Stimulated activated CD4-positive, alpha-beta T cell treated with anti-CD3 and anti-CD28 coated beads, Interleukin-15, amount 100 ng/mL, for 24 hours (primary cell): ENCODE data around the gene MRPL14.

Experiments
- DNase-seq: peaks from one replicate; pipeline ENCODE4 v3.0.0-alpha.2; 2020

MRPL14 gene

DNA sequence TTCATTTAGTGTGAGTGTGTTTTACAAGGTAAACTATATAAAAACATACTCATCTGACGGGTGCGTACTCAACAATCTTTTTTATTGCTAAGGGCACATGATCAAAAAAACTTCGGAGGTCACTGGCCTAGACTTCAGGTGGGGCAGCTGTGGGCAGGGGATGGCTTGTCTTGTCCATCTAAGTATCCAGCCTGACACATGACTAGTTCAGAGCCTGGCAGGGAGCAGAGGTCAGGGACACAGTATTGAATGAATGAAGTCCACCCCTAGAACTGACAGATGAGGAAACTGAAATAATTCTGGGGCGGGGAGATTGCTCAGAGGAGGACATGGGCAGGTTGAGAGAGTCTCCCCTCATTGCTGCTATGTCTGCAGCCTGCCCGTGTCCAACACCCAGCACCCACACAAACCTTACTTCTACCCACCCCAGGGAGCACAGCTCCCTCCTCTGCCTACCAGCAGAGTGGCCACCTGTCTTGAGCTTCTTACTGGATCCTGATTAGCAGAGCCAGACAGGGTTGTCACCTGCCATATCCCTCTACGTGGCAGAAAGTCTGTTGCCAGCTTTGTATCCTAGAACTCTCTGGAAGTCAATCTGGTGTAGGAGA, 48.9 kb downstream of the MRPL14 start:
- DNase-seq = no peak

DNA sequence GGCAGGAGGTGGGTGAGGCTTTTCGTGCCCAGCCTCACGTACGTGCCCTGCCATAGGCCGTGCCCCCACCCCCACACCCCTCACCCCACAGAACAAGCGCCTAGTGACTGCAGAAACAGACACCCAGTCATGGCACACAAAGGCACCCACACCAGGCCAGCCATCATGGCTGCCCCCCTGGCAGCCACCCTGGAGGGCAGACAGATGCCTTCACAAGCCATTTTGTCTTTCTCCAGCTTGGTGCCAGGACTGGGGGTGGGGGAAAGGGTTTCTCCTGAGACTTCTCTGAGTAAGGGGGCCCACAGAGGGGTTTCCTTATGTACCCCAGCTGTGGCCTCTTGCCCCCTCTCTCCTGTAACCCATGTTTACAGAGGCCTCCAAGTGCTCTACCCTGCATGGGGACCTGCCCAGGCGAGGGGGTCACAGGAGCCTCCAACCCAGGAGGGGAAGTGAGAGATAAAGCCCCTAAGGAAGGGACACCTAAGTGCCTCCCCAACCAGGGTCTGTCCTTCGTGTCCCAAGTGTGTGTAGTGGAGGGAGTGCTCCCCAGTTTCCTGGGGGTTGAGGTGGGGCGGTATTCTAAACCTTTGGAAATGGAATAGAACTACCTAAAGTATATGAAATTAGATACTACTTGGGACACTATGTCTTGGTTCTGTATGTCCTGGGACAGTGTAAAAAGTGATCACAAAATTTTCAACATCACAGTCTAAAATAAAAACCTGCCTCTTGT, 49.9 kb downstream of the MRPL14 start:
- DNase-seq = no peak

GRCh38 chr6:44076356-44077213, 50.7 kb downstream of the MRPL14 start:
- peak; percentile 16 for DNase-seq

DNA sequence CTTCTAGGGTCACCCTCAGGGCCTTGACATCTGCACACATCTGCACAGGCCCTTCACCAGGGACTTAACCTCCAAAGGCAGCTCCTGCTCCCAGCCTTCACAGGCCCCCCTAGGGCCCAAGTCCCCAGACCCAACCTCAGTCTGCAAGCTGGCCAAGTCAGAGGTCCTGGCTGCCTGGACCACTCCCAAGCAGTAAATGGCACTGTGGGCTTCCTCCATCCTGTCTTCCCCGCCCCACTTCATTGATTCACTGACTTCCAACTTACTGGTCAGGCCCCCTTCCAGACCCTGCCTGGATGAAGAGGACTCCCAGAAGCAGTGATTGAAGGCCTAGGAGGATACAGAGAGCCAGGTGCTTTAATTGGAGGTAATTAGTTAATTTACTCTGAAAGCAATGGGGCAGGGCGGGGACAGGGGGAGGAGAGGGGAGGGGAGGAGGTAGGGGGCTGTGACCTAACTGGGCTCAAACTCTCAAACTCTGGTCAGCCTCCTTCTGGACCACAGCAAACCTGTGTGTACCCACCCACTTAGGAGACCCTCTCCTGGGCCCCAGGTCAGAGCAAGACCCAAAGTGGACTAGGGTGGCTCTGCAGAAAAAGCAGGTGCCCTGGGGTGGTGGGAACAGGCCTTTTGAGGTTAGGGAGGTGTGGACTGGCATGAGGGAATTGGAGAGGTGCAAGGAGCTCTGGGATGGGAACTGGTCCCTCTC, 51.5 kb downstream of the MRPL14 start:
- DNase-seq = no peak

DNA sequence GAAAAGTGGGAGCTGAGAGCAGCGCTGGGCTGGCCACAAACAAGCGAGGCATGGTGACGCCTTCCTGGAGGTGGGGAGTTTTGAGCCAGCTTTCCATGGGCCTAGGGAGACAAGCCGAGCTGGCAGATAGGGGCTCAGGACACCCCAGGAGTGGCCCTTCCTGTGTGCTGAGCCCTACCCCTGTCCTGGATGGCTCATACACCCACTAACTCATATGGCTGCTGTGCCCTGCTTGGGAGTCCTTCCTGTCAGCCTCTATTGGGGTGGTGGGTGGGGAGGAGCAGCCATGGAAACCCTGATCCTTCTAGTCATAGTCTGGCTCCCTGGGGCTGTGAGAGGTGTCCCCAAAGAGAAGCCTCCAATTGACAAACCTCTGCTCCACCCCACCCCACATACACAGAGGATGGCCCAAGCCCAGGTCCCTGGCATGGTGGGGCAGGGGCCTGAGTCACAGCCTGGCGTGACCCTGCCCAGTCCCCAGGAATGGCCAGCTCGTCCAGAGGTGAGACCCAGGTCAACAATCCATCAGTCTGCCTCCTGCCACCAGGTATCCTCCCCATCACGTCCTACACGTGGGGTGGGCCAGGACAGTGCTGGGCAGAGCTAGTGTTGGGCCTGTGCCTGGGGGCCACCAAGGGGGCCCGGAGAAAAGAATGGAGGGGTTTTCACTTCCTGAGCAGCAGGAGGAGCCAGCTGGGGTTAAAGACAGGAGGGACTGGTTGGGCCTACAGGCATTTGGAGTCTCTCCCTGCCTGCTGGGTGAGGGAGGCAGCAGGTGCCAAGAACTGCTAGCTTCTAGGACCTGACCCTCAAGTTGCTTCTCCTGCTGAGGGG, 52.2 kb downstream of the MRPL14 start:
- no peak for DNase-seq

DNA sequence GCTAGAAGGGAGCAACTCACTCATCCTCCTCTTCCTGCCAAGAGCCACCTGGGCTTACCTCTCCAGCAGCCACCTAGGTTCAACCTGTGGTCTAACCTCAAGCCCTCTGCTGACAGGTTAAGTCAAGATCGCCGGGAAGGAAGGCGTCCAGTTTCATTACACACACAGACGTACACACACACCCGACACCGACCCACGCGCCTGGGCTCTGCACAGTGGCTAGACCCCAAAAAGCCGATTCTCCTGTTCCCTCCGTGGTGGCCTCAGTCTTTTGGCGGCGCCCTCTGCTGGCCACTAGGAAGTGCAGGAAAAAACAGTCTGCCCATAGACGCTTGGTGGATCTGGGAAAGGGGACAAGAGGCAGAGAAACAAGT, 52.8 kb downstream of the MRPL14 start:
- peak; percentile 80 for DNase-seq

GRCh38 chr6:44073612-44074438, 53.4 kb downstream of the MRPL14 start:
- DNase-seq = peak; percentile 21

- DNase-seq = peak; percentile 93
These were observed 54.2 kb downstream of the MRPL14 start for GRCh38 chr6:44072959-44073611.

GRCh38 chr6:44072452-44072958, 54.7 kb downstream of the MRPL14 start:
- no peak for DNase-seq

GRCh38 chr6:44071670-44072451, 55.4 kb downstream of the MRPL14 start:
- no peak for DNase-seq

DNA sequence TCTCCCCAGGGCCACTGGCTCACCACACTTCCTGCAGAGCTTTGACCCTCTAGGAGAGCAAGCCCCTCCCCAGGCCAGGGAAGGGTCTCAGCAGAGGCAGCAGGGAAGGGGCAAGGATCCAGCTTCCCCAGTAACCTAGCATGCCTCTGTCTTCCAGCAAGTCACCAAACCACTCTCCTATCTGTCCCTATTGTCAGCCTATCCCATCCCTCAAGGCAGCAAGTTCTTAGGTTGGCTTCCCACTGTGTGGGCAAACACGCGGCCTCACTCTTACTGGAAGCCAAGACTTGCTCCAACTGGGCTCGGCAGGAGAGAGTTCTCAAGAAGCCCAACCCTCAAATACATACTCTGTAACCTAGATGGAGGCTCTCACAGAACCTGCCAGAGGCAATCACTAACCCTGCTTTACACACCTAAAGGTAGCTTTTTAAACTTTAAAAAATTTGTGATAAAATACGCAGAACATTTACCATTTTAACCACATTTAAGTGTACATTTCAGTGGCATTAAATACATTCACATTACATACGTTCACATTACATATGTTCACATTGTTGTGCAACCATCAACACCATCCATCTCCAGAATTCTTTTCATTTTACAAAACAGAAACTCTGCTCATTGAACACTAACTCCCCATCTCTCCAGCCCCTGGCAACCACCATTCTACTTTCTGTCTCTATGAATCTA, 58.5 kb downstream of the MRPL14 start:
- no peak for DNase-seq

- DNase-seq = no peak
These were observed 59.8 kb downstream of the MRPL14 start for GRCh38 chr6:44067173-44068139.

DNA sequence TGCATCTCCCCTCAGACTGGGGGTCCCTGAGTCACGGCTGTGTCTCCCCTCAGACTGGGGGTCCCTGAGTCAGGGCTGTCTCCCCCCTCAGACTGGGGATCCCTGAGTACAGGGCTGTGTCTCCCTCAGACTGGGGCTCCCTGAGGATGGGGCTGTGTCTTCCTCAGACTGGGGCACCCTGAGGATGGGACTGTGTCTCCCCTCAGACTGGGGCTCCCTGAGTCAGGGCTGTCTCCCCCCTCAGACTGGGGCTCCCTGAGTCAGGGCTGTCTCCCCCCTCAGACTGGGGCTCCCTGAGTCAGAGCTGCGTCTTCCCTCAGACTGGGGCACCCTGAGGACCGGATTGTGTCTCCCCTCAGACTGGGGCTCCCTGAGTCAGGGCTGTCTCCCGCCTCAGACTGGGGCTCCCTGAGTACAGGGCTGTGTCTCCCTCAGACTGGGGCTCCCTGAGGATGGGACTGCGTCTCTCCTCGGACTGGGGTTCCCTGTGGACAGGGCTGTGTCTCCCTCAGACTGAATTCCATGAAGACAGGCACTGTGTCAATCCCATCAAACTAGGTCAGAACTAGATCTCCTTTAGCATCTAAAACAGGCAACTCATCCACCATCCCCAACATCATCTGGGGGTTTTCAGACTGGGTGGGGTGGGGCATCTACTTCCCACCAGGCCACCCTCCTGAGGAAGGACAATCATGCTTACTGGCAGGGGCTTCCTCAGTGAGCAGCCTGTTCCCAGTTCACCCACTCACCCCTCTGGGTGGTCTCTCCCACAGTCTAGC, 60.7 kb downstream of the MRPL14 start:
- DNase-seq = no peak

- no peak for DNase-seq
These were observed 61.7 kb downstream of the MRPL14 start for GRCh38 chr6:44065443-44066140.

- DNase-seq = no peak
These were observed 62.3 kb downstream of the MRPL14 start for GRCh38 chr6:44064948-44065272.
